Limb (tissue), 2 donors: ENCODE results near the gene FCGR3B.
"Not testable (repeated sequence)": the region's sequence is repeated elsewhere in the genome, so short reads cannot be mapped to it uniquely, and the experiment has no call there.

ENCODE experiments used
- DNase-seq, 2 donors: peaks; one replicate each; pipeline ENCODE4 v3.0.0-alpha.2; 2016; ENCODE audit errors: extremely low spot score in 2 of 2

The FCGR3B gene

DNA sequence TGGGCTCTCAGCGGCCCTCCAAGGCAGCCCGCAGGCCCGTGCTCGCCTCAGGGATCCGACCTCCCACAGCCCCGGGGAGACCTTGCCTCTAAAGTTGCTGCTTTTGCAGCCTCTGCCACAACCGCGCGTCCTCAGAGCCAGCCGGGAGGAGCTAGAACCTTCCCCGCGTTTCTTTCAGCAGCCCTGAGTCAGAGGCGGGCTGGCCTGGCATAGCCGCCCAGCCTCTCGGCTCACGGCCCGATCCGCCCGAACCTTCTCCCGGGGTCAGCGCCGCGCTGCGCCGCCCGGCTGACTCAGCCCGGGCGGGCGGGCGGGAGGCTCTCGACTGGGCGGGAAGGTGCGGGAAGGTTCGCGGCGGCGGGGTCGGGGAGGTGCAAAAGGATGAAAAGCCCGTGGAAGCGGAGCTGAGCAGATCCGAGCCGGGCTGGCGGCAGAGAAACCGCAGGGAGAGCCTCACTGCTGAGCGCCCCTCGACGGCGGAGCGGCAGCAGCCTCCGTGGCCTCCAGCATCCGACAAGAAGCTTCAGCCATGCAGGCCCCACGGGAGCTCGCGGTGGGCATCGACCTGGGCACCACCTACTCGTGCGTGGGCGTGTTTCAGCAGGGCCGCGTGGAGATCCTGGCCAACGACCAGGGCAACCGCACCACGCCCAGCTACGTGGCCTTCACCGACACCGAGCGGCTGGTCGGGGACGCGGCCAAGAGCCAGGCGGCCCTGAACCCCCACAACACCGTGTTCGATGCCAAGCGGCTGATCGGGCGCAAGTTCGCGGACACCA, 25.0 kb downstream of the FCGR3B start:
- peak in 1 of 2 donors; percentile 52 for DNase-seq

DNA sequence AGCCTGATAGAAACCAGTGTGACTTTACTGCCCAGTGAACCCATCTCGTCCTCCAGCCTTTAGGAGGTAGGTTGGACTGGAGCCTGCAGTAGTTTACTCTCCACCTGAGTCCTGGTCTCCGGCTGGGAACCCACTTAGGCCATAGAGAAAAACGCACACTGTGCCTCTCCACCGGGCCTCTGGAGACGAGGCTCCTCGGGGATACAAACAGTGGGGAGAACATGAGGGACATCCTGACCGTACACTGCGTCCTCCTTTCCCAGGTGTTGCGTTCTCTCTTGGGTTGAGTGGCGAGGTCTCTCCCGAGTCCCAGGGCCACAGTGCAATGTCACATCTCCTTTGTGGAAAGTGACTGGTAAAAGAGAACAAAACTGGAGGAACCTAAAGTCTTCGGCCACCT, 26.0 kb downstream of the FCGR3B start:
- not testable (repeated sequence) for DNase-seq

GRCh38 chr1:161597077-161597476, 33.9 kb downstream of the FCGR3B start:
- DNase-seq, result not testable (repeated sequence)

DNA sequence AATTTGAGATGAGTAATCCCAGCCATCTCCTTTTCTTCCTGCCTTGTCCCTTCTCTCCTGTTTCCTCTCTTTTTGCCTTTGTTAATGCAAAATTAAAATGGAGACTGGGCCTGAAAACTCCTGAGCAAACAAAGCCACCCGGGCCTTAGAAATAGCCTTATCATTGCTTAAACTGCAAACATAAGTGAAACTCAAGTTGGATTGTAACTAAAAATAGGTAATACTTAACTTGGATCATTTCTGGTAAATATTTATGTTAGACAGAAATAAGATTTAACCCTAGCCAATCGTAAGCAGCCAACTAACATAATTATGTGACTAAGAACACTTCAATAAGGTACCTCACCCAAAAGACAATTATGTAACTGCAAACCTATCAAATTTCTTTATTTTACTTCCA, 35.4 kb downstream of the FCGR3B start:
- DNase-seq, result not testable (repeated sequence)

- not testable (repeated sequence) for DNase-seq
Observed at GRCh38 chr1:161595173-161595572, 35.8 kb downstream of the FCGR3B start.

DNA sequence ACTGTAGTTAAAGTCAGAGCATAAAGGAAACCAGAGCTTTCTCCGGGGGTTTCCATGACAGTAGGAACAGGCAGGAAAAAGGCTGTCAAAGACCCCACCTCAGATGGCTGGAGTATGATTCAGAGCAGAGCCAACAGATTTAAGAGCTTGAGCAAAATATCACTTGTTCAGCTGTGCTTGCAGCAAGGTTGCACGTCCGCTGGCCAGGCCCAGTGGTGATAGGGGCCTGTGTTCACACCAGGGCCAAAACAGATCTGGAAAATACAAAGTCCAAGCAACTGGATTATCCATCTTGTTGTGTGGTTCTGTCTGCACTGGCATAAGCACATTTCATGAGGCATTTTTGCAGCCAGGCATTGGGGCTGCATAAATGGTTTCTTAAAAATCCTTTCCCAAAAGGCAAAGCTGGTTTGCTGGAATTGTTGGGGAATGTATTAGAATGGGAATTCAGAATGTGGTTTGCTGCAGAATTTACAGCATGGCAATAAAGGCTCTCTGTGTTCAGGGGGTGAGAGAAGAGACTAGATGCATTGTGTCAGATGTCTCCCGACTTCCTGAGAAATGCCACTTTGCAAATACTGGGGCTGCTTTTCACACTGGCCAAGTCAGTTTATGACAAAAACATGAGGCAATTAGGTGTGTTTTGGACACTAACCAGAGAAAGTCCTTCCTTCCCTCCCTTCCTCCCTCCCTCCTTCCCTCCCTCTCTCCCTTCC, 36.5 kb downstream of the FCGR3B start:
- DNase-seq, result peak in 1 of 2 donors; percentile 17

- DNase-seq, result not testable (repeated sequence)
Observed at GRCh38 chr1:161593092-161593755, 37.8 kb downstream of the FCGR3B start.

DNA sequence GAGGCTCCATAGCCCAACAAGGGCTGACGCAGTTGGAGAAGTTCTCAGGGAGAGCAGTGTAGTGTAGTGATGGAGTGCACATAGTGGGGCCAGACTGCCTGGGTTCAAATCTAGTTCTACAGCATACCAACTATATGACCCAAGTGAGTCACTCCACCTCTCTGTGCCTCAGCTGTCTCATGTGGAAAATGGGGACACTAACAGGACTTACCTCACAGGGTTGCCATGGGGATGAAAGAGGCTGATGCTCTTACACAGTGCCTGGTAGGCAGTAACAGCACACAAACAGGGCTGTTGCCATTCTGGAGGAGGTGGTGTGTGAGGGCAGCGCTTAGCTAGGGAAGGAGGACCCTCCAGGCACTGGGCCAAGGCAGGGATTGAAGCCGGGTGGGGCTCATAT, 38.4 kb downstream of the FCGR3B start:
- DNase-seq, result not testable (repeated sequence)

DNA sequence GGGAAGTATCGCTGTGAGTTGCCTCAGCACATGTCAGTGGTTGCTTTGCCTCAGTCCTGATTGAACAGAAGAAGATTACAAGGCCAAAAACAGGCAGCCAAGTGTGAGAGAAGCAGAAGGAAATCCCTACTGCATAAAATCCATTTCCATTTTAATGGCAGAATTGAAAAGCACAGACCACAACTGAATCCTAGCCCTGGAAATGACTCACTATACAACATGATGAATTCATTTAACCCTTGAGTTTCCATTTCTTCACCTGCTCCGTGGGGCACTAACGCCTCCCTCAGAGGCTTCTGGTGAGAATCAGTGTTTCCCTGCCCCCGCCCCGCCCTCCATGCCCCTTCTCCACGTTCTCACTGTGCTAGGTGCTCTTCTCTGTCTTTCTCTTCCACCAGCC, 41.1 kb downstream of the FCGR3B start:
- not testable (repeated sequence) for DNase-seq

GRCh38 chr1:161589365-161589764, 41.6 kb downstream of the FCGR3B start:
- not testable (repeated sequence) for DNase-seq

GRCh38 chr1:161588596-161588995, 42.4 kb downstream of the FCGR3B start:
- not testable (repeated sequence) for DNase-seq

GRCh38 chr1:161582882-161583281, 48.1 kb downstream of the FCGR3B start:
- DNase-seq, result not testable (repeated sequence)

DNA sequence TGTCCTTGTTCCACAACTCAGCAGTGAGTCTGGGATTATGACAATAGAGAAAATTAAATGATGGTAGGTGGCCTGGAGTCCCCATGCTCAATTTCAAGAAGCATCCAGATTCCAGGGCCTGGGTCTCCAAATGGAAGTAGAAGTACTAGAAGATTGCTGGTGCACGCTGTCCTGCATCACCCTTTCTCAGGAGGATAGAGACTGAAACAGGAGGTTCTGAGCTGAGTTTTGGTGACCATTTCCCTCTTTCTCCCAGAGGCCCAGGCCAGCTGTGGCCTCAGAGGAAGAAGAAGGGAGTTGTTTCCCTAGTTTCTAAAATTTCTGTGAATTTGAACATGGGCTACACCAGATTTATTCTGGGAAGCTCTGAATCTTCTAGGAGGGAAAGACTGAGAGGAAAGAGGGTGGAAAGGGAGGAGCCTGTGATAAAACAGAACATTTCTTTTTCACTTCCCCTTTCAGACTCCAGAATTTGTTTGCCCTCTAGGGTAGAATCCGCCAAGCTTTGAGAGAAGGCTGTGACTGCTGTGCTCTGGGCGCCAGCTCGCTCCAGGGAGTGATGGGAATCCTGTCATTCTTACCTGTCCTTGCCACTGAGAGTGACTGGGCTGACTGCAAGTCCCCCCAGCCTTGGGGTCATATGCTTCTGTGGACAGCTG, 50.0 kb downstream of the FCGR3B start:
- DNase-seq, result not testable (repeated sequence)

- DNase-seq, result not testable (repeated sequence)
Observed at GRCh38 chr1:161579856-161580507, 51.0 kb downstream of the FCGR3B start.

DNA sequence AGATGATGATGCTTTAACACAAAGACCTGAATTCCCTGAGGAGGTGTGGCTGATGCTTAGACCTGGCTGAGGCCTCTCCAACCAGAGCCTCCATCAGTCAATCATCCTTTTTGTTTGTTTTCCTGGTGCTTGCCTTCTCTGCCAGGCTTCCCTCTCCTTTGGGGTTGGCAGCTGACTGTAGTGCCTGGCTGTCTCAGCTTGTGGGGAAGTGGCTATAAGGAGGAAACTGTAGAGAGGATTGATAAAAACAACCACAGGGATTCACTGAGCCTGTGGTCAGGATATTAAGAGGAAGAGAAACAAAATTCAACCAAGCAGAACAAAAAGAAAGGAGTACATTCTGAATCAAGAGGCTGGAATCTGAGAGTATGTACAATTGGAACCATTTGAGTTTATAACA, 54.3 kb downstream of the FCGR3B start:
- DNase-seq, result not testable (repeated sequence)
